HepG2 (cell line): ENCODE data around the gene NFATC4. TPM values are rescaled to one million over a fixed set of nuclear protein-coding genes. Genes with fewer than 3 reads are reported as not detected.

Source experiments
- DNMT1 ChIP-seq: sonication (generic); formaldehyde crosslinking; IDR thresholded peaks from 2 replicates; pipeline ENCODE4 v1.5.1; 2020; ENCODE audit warnings: mild to moderate bottlenecking, missing genetic modification reagents
- DR1 ChIP-seq: sonication (generic); formaldehyde crosslinking; IDR thresholded peaks from 2 replicates; pipeline ENCODE4 v1.8.0; 2021; ENCODE audit warnings: mild to moderate bottlenecking, missing genetic modification reagents, inconsistent platforms
- IRF9 ChIP-seq: sonication (generic); formaldehyde crosslinking; IDR thresholded peaks from 2 replicates; pipeline ENCODE4 v1.8.0; 2022; ENCODE audit warnings: missing genetic modification reagents, mild to moderate bottlenecking, borderline replicate concordance
- KMT2B ChIP-seq: IDR thresholded peaks from 2 replicates; pipeline ENCODE4 v1.6.1; 2016; ENCODE audit warnings: missing genetic modification reagents, missing compliant biosample characterization
- MTA1 ChIP-seq: sonication (generic); formaldehyde crosslinking; IDR thresholded peaks from 2 replicates; pipeline ENCODE4 v1.4.0; 2020; ENCODE audit warnings: missing genetic modification reagents, mild to moderate bottlenecking, borderline replicate concordance
- MTERF4 ChIP-seq: sonication (generic); formaldehyde crosslinking; IDR thresholded peaks from 2 replicates; pipeline ENCODE4 v1.8.0; 2023; ENCODE audit warnings: mild to moderate bottlenecking, missing genetic modification reagents
- NR0B2 ChIP-seq: sonication (generic); formaldehyde crosslinking; IDR thresholded peaks from 2 replicates; pipeline ENCODE4 v1.4.0; 2020; ENCODE audit warnings: mild to moderate bottlenecking, missing genetic modification reagents
- NR2C2 ChIP-seq: sonication (generic); formaldehyde crosslinking; IDR thresholded peaks from 2 replicates; pipeline ENCODE4 v1.4.0; 2020; ENCODE audit warnings: missing genetic modification reagents, mild to moderate bottlenecking, moderate library complexity, borderline replicate concordance
- NR2F2 ChIP-seq: IDR thresholded peaks from 2 replicates; pipeline ENCODE4 v1.6.1; 2012; ENCODE audit warnings: low read depth, inconsistent platforms, borderline replicate concordance
- PATZ1 ChIP-seq: sonication (generic); formaldehyde crosslinking; IDR thresholded peaks from 2 replicates; pipeline ENCODE4 v1.4.0; 2020; ENCODE audit warnings: missing genetic modification reagents
- PRMT3 ChIP-seq: sonication (generic); formaldehyde crosslinking; IDR thresholded peaks from 2 replicates; pipeline ENCODE4 v1.8.1; 2022; ENCODE audit warnings: low read depth, mild to moderate bottlenecking, moderate library complexity, missing genetic modification reagents, borderline replicate concordance
- RBM22 ChIP-seq: fragments of 200-400 bp; formaldehyde crosslinking; optimal IDR thresholded peaks from 2 replicates; pipeline ENCODE3; 2017; ENCODE audit warnings: mild to moderate bottlenecking, low read length, moderate library complexity
- SMARCC2 ChIP-seq: fragments of 450-650 bp; IDR thresholded peaks from 2 replicates; pipeline ENCODE4 v1.6.1; 2017; ENCODE audit warnings: antibody characterized with exemption, mild to moderate bottlenecking
- SP4 ChIP-seq: sonication (generic); formaldehyde crosslinking; IDR thresholded peaks from 2 replicates; pipeline ENCODE4 v1.8.1; 2023; ENCODE audit warnings: mild to moderate bottlenecking, missing genetic modification reagents
- SPEN ChIP-seq: sonication (generic); formaldehyde crosslinking; IDR thresholded peaks from 2 replicates; pipeline ENCODE4 v1.5.1; 2020; ENCODE audit warnings: low read depth, mild to moderate bottlenecking, missing genetic modification reagents
- TBX2 ChIP-seq: sonication (generic); formaldehyde crosslinking; IDR thresholded peaks from 2 replicates; pipeline ENCODE4 v1.5.0; 2020; ENCODE audit warnings: missing genetic modification reagents, mild to moderate bottlenecking, borderline replicate concordance
- ZBTB46 ChIP-seq: sonication (generic); formaldehyde crosslinking; IDR thresholded peaks from 2 replicates; pipeline ENCODE4 v1.4.0; 2020; ENCODE audit warnings: mild to moderate bottlenecking, missing genetic modification reagents, borderline replicate concordance
- ZNF205 ChIP-seq: IDR thresholded peaks from 2 replicates; pipeline ENCODE4 v1.6.1; 2018; ENCODE audit warnings: missing biosample characterization, missing genetic modification reagents
- ZNF343 ChIP-seq: sonication (generic); formaldehyde crosslinking; IDR thresholded peaks from 2 replicates; pipeline ENCODE4 v1.4.0; 2020; ENCODE audit warnings: mild to moderate bottlenecking, missing genetic modification reagents
- ZNF446 ChIP-seq: sonication (generic); formaldehyde crosslinking; IDR thresholded peaks from 2 replicates; pipeline ENCODE4 v1.5.0; 2020; ENCODE audit warnings: mild to moderate bottlenecking, missing genetic modification reagents
- ZNF619 ChIP-seq: sonication (generic); formaldehyde crosslinking; IDR thresholded peaks from 2 replicates; pipeline ENCODE4 v1.4.0; 2020; ENCODE audit warnings: mild to moderate bottlenecking, missing genetic modification reagents
- ZNF781 ChIP-seq: sonication (generic); formaldehyde crosslinking; IDR thresholded peaks from 2 replicates; pipeline ENCODE4 v1.5.1; 2020; ENCODE audit warnings: borderline replicate concordance, mild to moderate bottlenecking, missing genetic modification reagents; ENCODE audit errors: not compliant biosample characterization
- ZNF782 ChIP-seq: sonication (generic); formaldehyde crosslinking; IDR thresholded peaks from 2 replicates; pipeline ENCODE4 v1.4.0; 2020; ENCODE audit warnings: missing genetic modification reagents, mild to moderate bottlenecking, borderline replicate concordance
- polyA plus RNA-seq, 8 experiments: library from polyadenylated mRNA; depleted of rRNA in 3 of 8; stranded (reverse) in 7 of 8; unstranded in 1 of 8; fragments of >200 nt; fragmentation: Illumina TruSeq in 4 of 8; extraction: Trizol in 4 of 8; gene quantifications; 2 replicates each; pipeline versions ENCODE4 v1.2.1 to v1.2.3, GENCODE V29; 2011 to 2016; ENCODE audit warnings: low read depth in 4 of 8, missing spikeins in 1 of 8, mixed read lengths in 1 of 8; ENCODE audit not compliant: insufficient read depth in 1 of 8
- total RNA-seq, 5 experiments: library from RNA; depleted of rRNA; stranded (reverse); fragments of >200 nt; fragmentation: Illumina TruSeq; extraction: Trizol; gene quantifications; 2 replicates each; pipeline ENCODE4 v1.2.3, GENCODE V29; 2016; ENCODE audit warnings: low read depth in 1 of 5

NFATC4 gene
- total and polyA plus RNA-seq, 2 of the 13 experiments (the other 11 are each of a cell fraction or from before 2014, with no cell fraction given): 0.04 to 0.15 TPM

GRCh38 chr14:24368562-24369252 is 723 bp downstream of the NFATC4 start (continued):
- TF ChIP-seq TBX2 (CRISPR knock-in tag): 0 out of 2 replicates have a peak, but pooled peaks have one; percentile 19
- 0 out of 2 replicates have a peak, but pooled peaks have one; percentile 34 for TF ChIP-seq MTERF4 (CRISPR knock-in tag)
- TF ChIP-seq ZBTB46 (CRISPR knock-in tag): 0 out of 2 replicates have a peak, but pooled peaks have one; percentile 51
- TF ChIP-seq NR2F2: no peak
- peak; percentile 76; the same call in 1 of the 2 replicates for TF ChIP-seq DNMT1
- no peak for TF ChIP-seq SMARCC2
- no peak for TF ChIP-seq ZNF619 (CRISPR knock-in tag)
- TF ChIP-seq ZNF343 (CRISPR knock-in tag): 0 out of 2 replicates have a peak, but pooled peaks have one; percentile 50
- peak; percentile 28; the same call in 1 of the 2 replicates for TF ChIP-seq PATZ1 (CRISPR knock-in tag)
- TF ChIP-seq NR0B2 (CRISPR knock-in tag): peak; percentile 58; the same call in 1 of the 2 replicates
- TF ChIP-seq KMT2B (CRISPR knock-in tag): no peak
- TF ChIP-seq SP4: 0 out of 2 replicates have a peak, but pooled peaks have one; percentile 42
- peak; percentile 38; the same call in 1 of the 2 replicates for TF ChIP-seq SPEN (CRISPR knock-in tag)
- no peak for TF ChIP-seq ZNF781
- peak; percentile 56; the same call in 1 of the 2 replicates for TF ChIP-seq IRF9 (CRISPR knock-in tag)
- TF ChIP-seq ZNF205: no peak
- no peak for TF ChIP-seq RBM22
- no peak for TF ChIP-seq ZNF782 (CRISPR knock-in tag)
- TF ChIP-seq ZNF446: peak; percentile 69; the same call in 1 of the 2 replicates
- TF ChIP-seq DR1: no peak
- TF ChIP-seq MTA1: 0 out of 2 replicates have a peak, but pooled peaks have one; percentile 30
- 0 out of 2 replicates have a peak, but pooled peaks have one; percentile 11 for TF ChIP-seq NR2C2
- TF ChIP-seq PRMT3 (CRISPR knock-in tag): no peak
